Measurements from ENCODE around the gene BABAM2.
A peak's percentile ranks its signal among the peaks of the same experiment; 100 is the strongest.

GRCh38 chr2:28155627-28156026 lies 265.1 kb downstream of the BABAM2 start:
- TF ChIP-seq MEF2A (IDR thresholded peaks at IDR 0.05; ENCODE audit: insufficient read depth, low read depth, low read length): no peak
- no peak for TF ChIP-seq POLR2AphosphoS5 (IDR thresholded peaks at IDR 0.05; ENCODE audit: low read length)
- peak in 2 of 3 experiments; percentile 42 to 55; a peak in 5 of 6 replicates for TF ChIP-seq CTCF (IDR thresholded peaks at IDR 0.05 in 2 of 3, conservative IDR thresholded peaks at IDR 0.05 in 1 of 3; ENCODE audit: control insufficient read depth in 2 of 3, extremely low read depth in 1 of 3, insufficient read depth in 1 of 3, low read depth in 3 of 3, low read length in 3 of 3)
- TF ChIP-seq IRF3 (IDR thresholded peaks at IDR 0.05): no peak
- peak; percentile 46 for TF ChIP-seq RAD21 (IDR thresholded peaks at IDR 0.05; ENCODE audit: insufficient read depth, low read depth, low read length)
- no peak for TF ChIP-seq GABPA (IDR thresholded peaks at IDR 0.05; ENCODE audit: low read depth)
- TF ChIP-seq SIN3A (IDR thresholded peaks at IDR 0.05; ENCODE audit: low read depth, low read length): no peak
- no peak for TF ChIP-seq SUZ12 (IDR thresholded peaks at IDR 0.05; ENCODE audit: unreplicated experiment)
- no peak for TF ChIP-seq EGR1 (IDR thresholded peaks at IDR 0.05; ENCODE audit: borderline replicate concordance in 1 of 2, low read depth in 2 of 2, low read length in 2 of 2)
